ENCODE results near the gene NOD2.

The NOD2 gene

GRCh38 chr16:50664270-50664669, 29.1 kb upstream of the NOD2 start:
- no peak for DNase-seq (ENCODE audit: low read depth)

GRCh38 chr16:50665128-50665878, 28.1 kb upstream of the NOD2 start:
- peak; percentile 60 for DNase-seq (ENCODE audit: low read depth)
- peak; percentile 83 for TF ChIP-seq CTCF (conservative IDR thresholded peaks at IDR 0.05; ENCODE audit: low read length)
- H3K4me3 ChIP-seq (ENCODE audit: low read length) = peak overlapping the region; percentile 64

More at GRCh38 chr16:50664270-50664669, 29.1 kb upstream of the NOD2 start:
- TF ChIP-seq CTCF (conservative IDR thresholded peaks at IDR 0.05; ENCODE audit: low read length) = no peak
- H3K4me3 ChIP-seq (ENCODE audit: low read length) = no peak overlapping the region

- no peak for DNase-seq (ENCODE audit: low read depth)
- no peak overlapping the region for H3K4me3 ChIP-seq (ENCODE audit: low read length)
- TF ChIP-seq CTCF (conservative IDR thresholded peaks at IDR 0.05; ENCODE audit: low read length) = no peak
These were observed 26.5 kb upstream of the NOD2 start for GRCh38 chr16:50666658-50667496.

GRCh38 chr16:50667497-50668367, 25.7 kb upstream of the NOD2 start:
- H3K4me3 ChIP-seq (ENCODE audit: low read length) = no peak overlapping the region
- no peak for DNase-seq (ENCODE audit: low read depth)
- TF ChIP-seq CTCF (conservative IDR thresholded peaks at IDR 0.05; ENCODE audit: low read length) = no peak; the same call in 1 of the 2 replicates

- TF ChIP-seq CTCF (conservative IDR thresholded peaks at IDR 0.05; ENCODE audit: low read length) = no peak
- no peak for DNase-seq (ENCODE audit: low read depth)
- H3K4me3 ChIP-seq (ENCODE audit: low read length) = no peak overlapping the region
These were observed 24.9 kb upstream of the NOD2 start for GRCh38 chr16:50668368-50669008.

GRCh38 chr16:50669741-50670140, 23.7 kb upstream of the NOD2 start:
- TF ChIP-seq CTCF (conservative IDR thresholded peaks at IDR 0.05; ENCODE audit: low read length) = no peak
- no peak for DNase-seq (ENCODE audit: low read depth)
- H3K4me3 ChIP-seq (ENCODE audit: low read length) = no peak overlapping the region

All from AG10803 (cell line).